HG02798 (cell line): ENCODE measurements around the gene NDST1.

Experiments used
- ATAC-seq: cut with Tn5 transposase; IDR thresholded peaks from one replicate; pipeline ENCODE4 v1.9.1; 2021; ENCODE audit warnings: mild to moderate bottlenecking; ENCODE audit not compliant: unreplicated experiment, poor library complexity

Gene NDST1

DNA sequence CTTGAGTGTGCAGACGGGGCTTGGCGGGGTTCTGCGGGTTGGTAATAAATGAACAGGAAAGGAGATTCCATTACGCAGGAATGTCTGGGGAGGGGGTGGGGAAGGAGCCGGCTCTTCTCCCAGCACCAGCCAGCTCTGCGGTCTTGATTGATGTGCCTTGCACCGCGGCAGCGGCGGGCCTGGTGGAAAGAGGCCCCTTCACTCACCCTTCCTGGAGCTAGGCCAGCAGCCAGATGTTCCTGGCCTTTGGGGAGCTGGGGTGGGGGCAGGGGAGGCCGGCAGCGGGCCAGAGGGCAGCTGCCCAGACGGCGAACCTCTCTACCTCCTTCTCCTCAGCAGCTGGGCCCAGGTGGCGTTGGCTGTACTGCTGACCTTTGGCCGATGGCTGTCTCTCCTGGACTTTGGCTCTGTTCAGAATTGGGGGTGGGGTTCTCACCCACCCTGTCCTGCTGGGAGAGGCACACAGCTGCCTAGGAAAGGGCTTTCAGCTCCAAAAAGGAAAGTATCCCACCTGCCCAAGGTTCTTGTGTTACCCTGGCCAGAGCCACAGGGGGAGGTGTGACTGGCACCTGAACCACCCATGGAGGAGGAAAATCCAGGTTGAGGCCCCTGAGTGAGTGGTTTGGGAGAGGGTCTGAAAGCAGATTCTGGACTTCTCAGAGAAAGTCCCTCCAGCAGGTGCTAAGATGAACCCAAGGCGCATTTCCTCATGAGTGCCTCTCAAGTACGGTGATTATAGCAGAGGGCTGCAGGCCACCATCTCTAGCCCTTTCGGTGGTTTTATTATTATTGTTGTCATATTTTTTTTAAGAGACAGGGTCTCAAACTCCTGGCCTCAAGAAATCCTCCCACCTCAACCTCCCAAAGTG, 74.5 kb downstream of the NDST1 start:
- ATAC-seq: no peak

DNA sequence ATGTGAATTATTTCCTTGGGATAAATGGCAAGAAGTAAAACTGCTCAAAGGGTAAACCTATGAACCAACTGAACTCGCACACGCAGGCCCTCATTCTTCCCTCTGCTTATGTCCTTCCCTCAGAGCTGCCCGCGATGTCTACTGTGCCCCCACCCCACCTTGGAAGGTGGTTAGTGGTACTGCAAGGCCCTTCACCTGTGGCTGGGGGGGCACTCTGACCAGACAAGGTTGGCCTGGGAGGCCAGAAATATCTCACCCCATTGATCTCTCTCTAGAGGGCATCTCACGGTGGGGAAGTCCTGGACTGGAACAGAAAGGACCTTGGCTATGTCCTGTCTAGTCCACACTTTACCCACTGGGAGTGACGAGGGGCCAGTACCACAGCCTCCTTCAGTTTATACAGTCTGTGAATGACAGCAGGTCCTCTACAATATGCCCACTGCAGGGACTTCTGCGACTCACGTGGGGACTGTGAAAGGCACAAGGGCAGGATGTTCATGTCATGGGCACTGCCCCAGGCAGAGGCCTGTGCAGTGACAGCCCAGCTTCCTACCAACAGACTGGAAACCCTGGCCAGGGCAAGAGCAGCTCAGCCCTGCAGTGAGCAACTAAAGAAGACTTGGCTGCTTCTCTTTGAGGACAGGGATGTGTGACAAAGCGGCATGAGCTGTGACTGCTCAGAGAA, 75.8 kb downstream of the NDST1 start:
- ATAC-seq: no peak

DNA sequence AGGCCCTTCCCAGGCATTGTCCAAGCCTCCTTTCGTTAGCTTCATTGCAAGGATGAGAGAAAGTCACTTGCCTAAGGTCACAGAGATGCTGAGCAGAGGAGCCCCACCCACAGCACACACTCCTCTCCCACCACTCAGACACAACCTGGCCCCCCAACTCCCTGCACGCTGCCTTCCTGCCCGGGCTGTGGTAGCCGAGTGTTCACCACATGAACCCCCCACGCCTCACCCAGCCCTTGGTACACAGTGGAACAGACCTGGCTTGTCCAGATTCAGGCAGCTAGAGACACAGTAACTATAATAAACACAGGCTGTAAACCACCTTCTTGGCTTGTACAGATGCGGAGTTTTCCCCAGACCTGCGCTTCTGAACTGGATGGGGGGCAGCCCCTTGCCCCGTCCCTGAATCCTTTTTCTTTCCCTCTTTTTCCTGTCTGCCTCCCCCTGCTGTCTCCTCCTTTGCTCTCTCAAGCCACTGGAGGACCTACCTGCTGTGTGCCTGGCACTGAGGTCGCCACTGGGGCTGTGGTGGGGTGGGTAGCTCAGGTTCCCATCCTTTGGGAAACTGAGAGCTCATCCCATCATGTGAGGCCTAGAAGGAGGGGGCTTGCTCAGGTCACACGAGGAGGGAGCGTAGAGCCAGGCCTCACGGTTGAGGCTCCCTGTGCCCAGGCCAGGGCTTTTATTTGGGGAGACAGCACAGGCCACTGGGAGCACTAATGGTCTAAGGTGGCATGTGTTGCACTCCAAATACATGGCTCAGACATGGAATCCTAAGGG, 76.8 kb downstream of the NDST1 start:
- ATAC-seq: no peak

DNA sequence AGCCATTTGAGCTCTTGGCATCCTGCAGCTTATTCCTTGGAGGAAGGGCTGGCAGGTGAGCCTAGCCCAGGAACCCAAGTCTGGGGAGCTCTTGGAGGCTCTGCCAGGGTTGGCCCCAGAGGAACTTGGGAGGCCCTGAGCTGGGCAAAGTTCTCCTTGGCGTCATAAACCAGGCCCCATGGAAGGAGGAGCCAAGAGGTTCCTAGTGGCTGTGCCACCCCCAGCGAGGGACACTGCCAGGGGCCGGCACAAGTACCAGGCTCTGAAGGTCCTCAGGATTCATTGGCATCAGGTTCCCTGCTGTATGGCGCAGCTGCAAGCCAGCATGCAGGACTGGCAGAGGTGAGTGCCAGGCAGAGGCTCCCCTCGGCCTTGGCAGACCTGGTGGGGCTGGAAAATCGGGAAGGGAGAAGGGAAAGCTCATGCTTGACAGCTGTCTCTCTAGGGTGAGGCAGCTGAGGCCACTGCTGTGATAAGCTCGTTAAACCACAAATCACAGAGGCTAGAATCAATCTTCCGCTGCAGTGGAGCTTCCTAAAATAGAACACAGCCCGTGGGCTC, 77.9 kb downstream of the NDST1 start:
- ATAC-seq: no peak

DNA sequence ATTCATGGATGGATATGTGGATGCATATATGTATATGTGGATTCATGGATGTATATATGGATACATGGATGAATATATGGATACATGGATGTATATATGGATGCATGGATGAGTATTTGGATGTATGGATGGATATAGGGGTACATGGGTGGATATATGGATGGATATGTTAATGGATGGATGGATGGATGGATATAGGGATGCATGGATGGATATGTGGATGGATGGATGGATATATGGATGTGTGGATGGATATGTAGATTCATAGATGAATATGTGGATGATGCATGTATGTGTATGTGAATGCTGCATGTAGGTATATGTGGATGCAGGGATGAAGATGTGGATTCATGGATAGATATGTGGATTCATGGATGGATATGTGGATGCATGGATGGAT, 79.1 kb downstream of the NDST1 start:
- ATAC-seq: no peak

DNA sequence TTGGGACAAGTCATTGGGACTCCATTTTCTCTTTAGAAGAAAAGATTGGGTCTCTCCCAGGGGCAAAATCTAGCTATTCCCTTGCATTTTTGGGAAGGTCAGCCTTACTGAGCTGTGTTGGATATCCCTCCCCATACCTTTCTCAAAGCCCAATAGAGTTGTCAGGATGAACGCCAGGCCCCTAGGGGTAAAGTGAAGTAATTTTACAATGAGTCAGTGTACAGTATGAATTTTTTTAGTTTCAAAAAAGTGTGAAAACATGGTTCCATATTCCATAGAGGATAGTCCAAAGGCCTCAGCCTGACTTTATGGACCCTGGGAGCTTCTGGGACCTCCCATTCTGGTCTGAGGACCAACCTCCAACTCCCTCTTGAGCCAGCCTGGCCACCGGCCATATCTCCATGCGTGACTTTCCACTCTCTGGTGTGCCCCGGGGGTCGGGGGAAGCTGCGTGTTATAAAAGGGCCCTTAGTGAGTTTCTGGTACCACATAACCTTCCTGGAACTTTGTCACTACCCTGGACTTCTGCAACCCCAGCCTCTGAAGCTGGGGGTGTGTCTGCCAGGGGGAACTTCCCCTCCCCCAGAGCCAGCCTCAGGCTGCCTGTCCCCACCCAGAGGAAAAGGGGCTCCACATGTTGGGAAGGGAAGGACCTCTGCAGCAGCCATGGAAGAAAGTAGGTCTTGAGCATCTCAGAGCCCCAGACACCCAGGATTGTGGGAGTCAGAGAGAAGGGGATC, 80.1 kb downstream of the NDST1 start:
- ATAC-seq: no peak

DNA sequence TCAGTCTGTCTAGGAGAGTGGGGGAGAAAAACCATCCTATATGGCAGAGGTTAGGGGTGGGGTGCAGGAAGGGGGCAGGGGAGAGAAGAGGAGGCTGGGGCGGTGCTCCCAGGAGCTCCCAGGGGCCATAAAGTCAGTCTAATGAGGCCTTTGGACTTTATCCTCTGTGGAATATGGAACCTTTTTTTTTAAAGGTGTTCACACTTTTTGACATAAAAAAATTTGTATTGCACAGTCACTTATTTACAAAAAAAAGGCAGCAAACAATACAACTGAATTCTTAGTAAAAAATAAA, 80.6 kb downstream of the NDST1 start:
- no peak for ATAC-seq

DNA sequence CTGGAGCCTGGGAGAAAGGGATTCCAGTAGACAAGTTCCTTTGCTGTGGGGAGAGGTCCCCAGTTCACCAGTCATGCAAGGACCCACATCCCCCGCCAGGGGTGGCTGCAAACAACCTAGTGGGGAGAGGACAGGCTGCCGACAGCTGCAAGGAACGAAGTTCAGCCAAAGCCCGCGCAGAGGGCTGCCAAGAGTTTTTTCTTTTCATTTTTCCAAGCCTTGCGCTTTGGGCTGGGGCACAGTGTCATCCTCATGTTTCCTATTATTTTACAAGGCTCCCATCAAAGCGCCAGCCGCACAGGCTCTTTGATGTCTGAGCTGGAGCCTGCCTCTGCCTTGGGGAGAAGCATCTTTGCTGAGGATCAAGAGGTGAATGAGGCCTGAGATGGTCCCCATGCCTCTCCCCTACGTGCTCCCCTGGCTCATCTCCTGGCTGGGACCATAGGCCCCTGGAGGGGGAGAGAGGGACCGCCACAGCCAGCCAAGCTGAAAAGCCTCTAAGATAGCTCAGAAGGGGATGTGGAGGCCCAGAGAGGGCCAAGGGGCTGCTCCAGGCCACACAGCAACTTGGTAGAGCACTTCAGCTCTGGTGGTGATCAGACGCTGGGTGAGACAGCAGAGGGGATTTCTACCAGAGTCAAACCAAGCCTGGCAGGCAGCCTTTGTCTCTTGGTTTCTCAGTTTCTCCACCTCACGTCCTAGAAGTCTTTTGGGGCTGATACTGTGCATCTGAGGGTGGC, 82.1 kb downstream of the NDST1 start:
- peak; percentile 77 for ATAC-seq

DNA sequence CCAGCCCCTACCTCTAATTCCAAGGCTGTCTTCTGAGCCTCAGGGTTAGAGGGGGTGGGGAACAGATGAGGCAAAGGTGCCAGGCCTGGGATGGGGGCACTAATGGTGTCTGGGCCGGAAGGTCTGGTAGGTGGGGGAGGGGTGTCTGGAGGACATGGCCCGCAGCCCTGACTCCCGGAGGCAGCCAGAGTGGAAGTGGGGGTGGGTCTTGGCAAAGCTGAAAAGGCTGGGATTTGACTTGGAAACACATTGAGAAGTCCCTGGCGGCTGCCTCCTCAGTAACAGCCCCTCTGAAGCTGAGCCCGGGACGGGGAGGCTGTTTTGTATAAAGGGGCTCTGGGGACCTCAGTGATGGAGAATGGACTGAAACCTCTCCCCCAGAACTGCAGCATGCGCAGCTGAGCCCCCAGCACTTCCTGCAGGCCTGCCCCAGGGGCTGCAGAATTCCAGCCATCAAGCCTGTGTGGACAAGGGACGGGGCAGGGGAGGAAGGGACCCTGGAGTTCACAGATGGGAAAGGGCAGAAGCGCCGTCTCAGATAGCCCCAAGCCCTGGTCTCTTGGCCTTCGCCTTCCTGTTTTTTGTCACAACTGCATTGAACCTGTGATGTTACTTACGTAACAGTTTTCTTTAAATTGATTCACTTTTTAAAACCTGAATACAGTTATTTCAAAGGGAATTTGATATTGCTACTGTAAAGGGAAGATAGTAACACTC, 83.2 kb downstream of the NDST1 start:
- no peak for ATAC-seq

DNA sequence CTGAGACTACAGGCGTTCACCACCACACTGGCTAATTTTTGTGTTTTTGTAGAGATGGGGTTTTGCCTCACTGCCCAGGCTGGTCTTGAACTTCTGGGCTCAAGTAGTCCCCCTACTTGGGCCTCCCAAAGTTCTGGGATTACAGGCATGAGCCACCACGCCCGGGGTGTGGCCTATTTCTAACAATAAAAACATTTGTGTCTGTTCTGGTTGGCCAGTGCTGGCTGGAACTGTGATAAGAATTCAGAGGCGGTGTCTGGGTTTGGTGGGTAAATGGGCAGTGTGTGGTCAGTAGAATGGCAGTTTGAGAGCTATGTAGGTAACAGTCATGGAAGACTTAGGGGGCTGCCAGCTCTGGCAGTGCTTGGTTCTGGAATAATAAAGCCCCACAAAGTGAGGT, 85.7 kb downstream of the NDST1 start:
- ATAC-seq: no peak

DNA sequence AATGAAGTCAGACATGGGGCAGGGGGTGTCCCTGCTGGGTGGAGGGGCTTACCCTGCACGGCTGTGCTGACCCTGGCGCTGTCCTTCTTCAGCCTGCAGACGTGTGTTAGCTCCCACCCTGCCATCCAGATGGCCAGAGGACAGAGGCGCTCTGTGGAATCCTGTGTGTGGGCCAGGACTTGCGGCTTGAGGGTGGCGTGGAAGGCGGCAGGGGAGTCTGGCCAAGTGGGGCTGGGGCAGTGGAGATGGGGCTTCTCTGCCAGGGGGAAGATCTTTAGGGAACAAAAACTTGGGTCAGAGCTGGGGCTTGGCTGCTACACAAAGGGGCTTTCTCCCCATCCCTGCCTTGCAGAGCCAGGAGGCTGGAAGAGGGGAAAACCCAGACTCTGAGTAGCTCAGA, 86.1 kb downstream of the NDST1 start:
- no peak for ATAC-seq

DNA sequence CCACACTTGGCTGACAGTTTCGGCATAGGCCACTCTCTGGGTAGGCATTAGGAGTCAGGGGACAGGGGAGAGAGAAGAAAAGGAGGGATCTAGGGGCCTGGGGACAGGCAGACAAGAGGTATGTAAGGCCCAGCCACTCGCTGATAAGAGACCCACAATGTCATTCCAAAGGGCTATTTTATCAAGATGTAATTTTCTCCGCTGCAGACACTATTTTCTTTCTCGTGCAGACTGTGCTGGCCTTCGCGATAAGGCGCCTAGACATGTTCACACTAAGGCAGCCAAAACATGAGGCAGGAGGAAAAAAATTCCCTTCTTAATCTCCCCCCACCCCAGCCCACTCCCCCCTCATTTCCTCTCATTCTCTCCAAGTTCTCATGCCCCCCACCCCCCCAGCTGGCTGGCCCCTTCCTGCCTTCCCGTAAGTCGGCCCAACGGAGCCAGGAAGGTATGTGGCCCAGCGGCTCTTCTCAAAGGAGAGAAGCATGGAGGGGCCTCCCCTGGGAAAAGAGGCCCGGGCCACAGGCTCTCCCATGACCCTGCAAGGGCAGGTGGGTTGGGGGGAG, 87.6 kb downstream of the NDST1 start:
- no peak for ATAC-seq

DNA sequence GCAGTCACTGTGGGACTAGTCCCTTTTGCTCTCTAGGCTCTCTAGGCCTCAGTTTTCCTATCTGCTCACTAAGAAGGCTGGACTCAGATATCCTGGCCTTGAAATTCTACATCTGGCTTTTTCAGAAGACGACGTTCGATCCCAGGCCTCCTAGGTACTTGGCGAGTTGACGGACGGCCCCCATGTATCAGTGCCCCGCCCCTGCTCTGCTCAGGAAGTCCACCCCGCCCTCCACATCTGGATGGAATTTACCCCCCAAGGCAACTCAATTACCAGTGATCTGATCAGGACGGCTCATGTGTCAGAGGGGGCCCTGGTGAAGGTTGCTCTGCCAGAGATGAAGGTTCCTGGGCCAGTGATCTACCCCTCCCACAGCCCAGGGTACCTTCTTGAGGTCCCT, 88.4 kb downstream of the NDST1 start:
- no peak for ATAC-seq

DNA sequence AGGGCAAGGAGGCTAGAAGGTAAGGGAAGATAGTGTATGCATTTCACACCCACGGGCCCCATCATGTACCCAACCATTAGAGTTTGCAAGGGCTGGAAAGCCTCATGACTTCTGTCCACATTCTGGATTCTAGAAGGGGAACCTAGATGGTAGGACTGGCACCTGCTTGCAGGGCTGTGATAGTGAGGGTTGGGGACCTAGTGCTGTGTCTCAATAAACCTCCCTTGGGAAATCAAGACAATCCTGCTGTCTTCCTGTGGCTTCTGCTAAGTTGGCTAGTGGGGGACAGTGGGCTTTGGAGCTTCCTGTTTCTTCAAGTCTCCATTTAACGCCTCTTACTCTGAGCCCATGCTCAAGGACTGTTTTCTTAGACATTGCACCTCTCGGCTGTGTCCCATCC, 88.9 kb downstream of the NDST1 start:
- ATAC-seq: no peak

DNA sequence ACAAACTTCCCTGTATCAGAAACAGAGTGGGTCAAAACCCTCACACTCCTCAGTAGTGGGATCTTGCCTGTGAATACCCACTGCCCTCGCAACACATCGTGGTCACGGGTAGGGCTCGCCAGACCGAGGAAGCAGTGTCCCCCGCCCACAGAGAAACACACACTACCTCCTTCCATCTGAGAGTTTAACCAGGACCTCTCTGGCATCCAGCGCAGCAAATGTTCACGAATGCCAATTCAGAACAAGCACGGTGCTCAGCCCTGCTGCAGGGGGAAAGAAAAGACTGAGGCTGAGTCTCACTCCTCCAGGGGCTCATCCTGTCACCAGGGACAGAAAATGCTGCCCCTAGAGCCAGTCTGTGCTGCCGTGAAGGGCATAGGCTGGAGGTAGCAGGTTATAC, 90.1 kb downstream of the NDST1 start:
- ATAC-seq: no peak

DNA sequence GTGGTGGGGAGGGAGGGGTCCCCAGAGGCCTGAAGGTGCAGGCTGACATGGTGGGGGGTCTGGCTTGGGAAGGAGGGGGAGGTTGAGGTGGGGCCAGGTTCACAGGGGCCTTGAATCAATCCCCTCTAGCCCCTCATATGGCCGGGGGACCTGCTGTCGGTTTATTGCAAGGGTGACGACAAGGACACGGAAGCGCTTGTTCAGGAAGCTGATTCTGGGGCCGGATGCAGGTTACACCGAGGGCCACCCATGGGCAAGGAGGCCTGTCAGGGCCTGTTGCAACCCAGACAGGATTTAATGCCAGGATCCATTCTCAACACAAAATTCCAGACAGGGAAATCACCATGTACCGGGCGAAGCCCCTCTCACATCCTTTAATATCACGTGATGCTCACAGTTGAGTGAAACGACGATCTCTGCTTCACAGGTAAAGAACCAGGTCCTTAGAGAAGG, 90.9 kb downstream of the NDST1 start:
- no peak for ATAC-seq

DNA sequence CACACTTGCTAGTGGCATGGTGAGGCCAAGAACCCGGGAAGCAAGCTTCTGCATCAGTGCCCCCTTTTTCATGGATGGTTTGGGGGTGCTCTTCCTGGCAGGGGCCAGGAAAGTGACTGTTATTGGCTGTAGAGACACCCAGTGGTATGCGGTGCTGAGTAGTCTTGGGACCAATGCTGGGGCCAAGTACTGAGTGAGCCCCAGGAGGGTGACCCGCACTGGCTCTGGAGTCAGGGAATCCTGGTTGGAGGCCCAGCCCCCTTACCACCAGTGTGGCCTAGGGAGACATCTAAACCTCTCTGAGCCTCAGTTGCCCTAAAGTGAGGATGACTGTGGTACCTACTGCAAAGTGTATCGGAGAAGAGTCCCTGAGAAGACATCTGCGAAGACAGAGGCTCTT, 91.3 kb downstream of the NDST1 start:
- no peak for ATAC-seq

DNA sequence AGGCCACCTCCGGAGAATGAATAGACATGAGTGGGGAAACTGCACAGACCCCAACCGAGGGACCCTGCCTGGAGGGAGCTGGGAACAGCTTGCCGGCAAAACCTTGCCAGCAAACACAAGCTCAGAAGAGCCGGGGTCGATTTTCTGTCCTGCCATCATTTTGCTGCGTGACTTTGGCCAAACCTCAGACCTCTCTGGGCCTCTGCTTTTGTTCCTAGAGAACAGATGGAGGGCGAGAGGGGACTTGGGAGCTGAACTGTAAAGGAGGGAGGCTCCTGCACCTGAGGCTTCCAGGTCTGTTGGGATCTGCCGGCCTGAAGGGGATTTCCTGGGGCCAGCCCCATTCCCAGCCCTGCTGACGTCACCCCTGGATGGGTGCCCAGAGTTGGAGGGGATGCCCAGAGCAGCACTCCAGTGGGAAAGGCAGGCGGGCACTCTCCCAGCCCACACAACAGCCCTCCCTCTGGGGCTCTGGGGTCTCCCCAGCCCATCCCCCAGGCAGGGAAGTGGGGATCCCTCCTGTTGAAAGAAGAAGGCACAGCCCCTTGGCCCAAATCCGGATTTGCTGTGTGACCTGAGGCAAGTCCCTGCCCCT, 92.1 kb downstream of the NDST1 start:
- ATAC-seq: no peak
